Spinal cord (tissue), 10 donors: Measurements from ENCODE around the gene ZCCHC14. TPM values are rescaled to one million over a fixed set of nuclear protein-coding genes. Genes with fewer than 3 reads are reported as not detected.

Source experiments
- DNase-seq, 6 donors: peaks; one replicate each; pipeline versions ENCODE4 v3.0.0 to v3.0.0-alpha.2; 2013 to 2015; ENCODE audit warnings: low spot score in 6 of 6, low read depth in 4 of 6
- H3K27ac ChIP-seq: one replicate; pipeline ENCODE4 v1.5.1; 2013; ENCODE audit warnings: low read depth, low read length, control low read depth
- H3K27me3 ChIP-seq: one replicate; pipeline ENCODE4 v1.6.1; 2013; ENCODE audit warnings: low read length; ENCODE audit not compliant: control insufficient read depth, insufficient read depth
- H3K36me3 ChIP-seq: one replicate; pipeline ENCODE4 v1.6.1; 2013; ENCODE audit warnings: low read length; ENCODE audit not compliant: control insufficient read depth, insufficient read depth
- H3K4me1 ChIP-seq: one replicate; pipeline ENCODE4 v1.6.1; 2013; ENCODE audit warnings: low read length; ENCODE audit not compliant: control insufficient read depth, insufficient read depth
- H3K4me3 ChIP-seq: one replicate; pipeline ENCODE4 v1.5.1; 2013; ENCODE audit warnings: low read depth, low read length, control low read depth
- H3K9me3 ChIP-seq: one replicate; pipeline ENCODE4 v1.6.1; 2013; ENCODE audit warnings: low read length; ENCODE audit not compliant: control insufficient read depth, insufficient read depth
- WGBS: methylation state at CpG from one replicate; pipeline ENCODE4 v1.1.5; 2013; ENCODE audit warnings: missing lambda C conversion rate; ENCODE audit not compliant: insufficient coverage; 5-methylcytosine and 5-hydroxymethylcytosine counted together
- polyA plus RNA-seq, 2 donors: library from polyadenylated mRNA; unstranded; fragments of 120-200 nt; gene quantifications; one replicate each; pipeline ENCODE4 v1.2.1, GENCODE V29; 2013; ENCODE audit not compliant: insufficient read length in 2 of 2
- total RNA-seq, 2 donors: library from RNA; depleted of rRNA in 1 of 2; stranded (reverse); fragments of 120-200 nt in 1 of 2; fragments of >200 nt in 1 of 2; gene quantifications; one replicate each; pipeline versions ENCODE4 v1.2.3 to v1.2.4, GENCODE V29; 2013 to 2014
- donor health status: healthy.

The ZCCHC14 gene
- total and polyA plus RNA-seq, 4 donors = 16.8 to 43.5 (median 27.2) TPM

DNA sequence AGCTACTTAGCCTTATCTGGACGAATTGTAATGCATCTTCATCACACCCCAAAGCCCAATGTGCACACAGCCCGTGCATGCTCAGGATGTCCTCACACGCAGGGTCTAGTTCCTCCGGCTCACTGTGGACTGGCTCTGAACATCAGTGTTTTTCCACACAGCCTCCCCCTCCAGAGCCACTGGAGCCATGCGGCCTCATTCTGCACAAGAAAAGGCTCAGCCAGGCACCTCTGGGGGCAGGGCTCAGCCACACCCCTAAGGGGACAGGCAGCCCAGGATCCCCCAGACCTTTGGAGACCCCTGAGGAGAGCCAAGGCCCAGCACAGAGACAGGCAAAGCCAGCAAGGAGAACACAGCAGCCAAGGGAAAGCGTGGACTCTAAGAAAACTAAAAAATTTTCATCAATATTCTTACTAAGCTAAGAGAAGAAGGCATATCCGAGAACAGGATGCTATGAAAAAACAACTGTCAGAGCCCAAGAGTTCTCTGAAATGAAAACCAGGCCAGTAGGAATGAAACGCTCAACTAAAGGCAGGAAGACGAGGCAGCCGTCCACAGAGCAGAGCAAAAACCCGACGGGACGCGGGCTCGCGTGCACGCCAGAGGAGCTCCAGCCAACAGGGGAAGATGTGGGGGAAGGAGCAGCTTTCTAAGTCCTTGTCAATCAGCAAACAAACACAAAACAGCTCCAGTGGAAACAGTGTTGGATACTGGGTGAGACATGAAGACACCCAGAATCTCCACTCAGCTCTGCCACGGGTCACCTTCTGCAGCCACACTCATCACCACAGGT is 66.2 kb downstream of the ZCCHC14 start:
- H3K4me1 ChIP-seq = peaks cover 6% of the 10 kb centered on the region
- no peak overlapping the region for H3K27ac ChIP-seq
- 81% methylated on average over 10 of the region's 18 CpGs for WGBS
- H3K36me3 ChIP-seq = peaks cover 56% of the 10 kb centered on the region
- no peak overlapping the region for H3K4me3 ChIP-seq
- no peaks in the 10 kb centered on the region for H3K27me3 ChIP-seq
- DNase-seq = no peak
- H3K9me3 ChIP-seq = no peaks in the 10 kb centered on the region

- peaks cover 57% of the 10 kb centered on the region for H3K36me3 ChIP-seq
- 85% methylated on average over 12 of the region's 12 CpGs for WGBS
- H3K9me3 ChIP-seq = no peaks in the 10 kb centered on the region
- no peak overlapping the region for H3K27ac ChIP-seq
- no peak overlapping the region for H3K4me3 ChIP-seq
- no peak for DNase-seq
- no peaks in the 10 kb centered on the region for H3K27me3 ChIP-seq
- peaks cover 6% of the 10 kb centered on the region for H3K4me1 ChIP-seq
Measured at GRCh38 chr16:87425941-87426340, 66.9 kb downstream of the ZCCHC14 start.

GRCh38 chr16:87424266-87424665 is 68.6 kb downstream of the ZCCHC14 start:
- Histone ChIP-seq H3K4me1 (peaks cover 6% of the 10 kb centered on the region), H3K4me3 (no peak overlapping the region), H3K36me3 (peaks cover 67% of the 10 kb centered on the region), H3K9me3 (no peaks in the 10 kb centered on the region), H3K27me3 (no peaks in the 10 kb centered on the region), H3K27ac (no peak overlapping the region)
- 81% methylated on average over 7 of the region's 12 CpGs for WGBS
- DNase-seq = no peak

DNA sequence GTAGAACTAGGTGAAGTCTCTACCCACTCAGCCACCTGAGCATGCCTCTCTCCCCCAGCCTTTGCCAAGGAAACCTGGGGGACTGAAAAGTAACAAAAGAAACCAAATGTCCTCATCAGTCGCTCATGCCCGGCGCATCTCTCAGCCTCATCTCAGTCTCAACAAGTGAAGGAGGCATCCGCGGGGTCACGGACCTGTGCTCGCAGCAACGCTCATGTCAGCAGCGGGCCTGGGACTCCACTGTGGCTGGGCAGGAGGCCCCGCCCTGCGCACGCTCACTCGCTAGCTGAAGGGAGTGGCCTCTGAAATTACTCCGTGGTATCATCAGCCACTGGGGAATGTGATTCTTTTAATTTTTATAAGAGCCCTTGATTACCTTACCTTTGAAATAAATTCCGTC is 69.4 kb downstream of the ZCCHC14 start:
- peaks cover 75% of the 10 kb centered on the region for H3K36me3 ChIP-seq
- 92% methylated on average over 9 of the region's 15 CpGs for WGBS
- H3K9me3 ChIP-seq = no peaks in the 10 kb centered on the region
- H3K4me3 ChIP-seq = no peak overlapping the region
- no peaks in the 10 kb centered on the region for H3K27me3 ChIP-seq
- DNase-seq = no peak
- H3K4me1 ChIP-seq = peaks cover 6% of the 10 kb centered on the region
- no peak overlapping the region for H3K27ac ChIP-seq

GRCh38 chr16:87422106-87422505 is 70.7 kb downstream of the ZCCHC14 start:
- H3K36me3 ChIP-seq = peaks cover 84% of the 10 kb centered on the region
- H3K27me3 ChIP-seq = no peaks in the 10 kb centered on the region
- no peaks in the 10 kb centered on the region for H3K9me3 ChIP-seq
- 93% methylated on average over 10 of the region's 11 CpGs for WGBS
- no peak for DNase-seq
- H3K4me1 ChIP-seq = peaks cover 4% of the 10 kb centered on the region
- no peak overlapping the region for H3K27ac ChIP-seq
- H3K4me3 ChIP-seq = no peak overlapping the region

DNA sequence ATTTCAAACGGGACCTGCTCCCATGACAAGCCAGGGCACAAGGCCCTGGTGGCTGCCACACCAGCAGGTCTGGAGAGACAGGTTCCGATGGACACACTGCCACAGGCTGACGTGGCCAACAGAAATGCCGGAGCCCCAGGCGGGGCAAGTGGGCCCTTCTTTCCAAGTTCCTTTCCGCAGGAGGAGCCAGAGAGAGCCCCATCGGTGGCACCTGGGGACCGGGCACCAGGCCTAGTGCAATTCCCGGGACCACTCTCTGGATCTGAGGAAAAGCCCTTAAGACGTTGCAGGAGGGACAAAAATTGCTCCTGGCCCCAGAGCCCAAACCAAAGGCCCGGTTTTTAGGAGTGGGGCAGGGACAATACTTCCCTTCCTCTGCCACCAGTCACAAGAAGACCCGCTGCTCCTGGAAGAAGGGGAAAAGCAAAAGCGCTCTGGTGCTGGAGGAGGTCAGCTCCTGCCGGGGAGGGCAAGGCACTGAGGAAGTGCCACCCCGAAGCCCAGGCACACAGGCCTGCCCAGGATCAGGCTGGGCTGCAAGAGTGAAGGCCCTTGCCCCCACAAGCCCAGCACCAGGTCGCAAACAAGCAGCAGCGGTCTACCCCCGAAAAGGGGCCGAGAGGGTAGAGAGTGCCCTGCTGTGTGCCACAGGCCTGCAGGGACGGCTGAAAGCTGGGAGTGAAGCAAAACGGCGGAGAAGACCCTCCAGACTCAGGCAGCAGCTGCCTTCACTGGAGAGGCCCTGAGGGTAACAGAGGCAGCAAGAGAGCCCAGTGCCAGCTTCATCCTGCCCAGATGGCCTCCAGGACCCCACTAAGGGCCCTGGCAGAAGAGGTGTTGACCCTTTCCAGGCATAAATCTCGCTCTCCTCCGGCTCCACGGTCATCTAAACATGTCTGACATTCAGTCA is 71.6 kb downstream of the ZCCHC14 start:
- WGBS = 92% methylated on average over 20 of the region's 25 CpGs
- Histone ChIP-seq H3K4me1 (no peaks in the 10 kb centered on the region), H3K36me3 (peaks cover 82% of the 10 kb centered on the region), H3K9me3 (no peaks in the 10 kb centered on the region), H3K4me3 (no peak overlapping the region), H3K27me3 (no peaks in the 10 kb centered on the region), H3K27ac (no peak overlapping the region)
- DNase-seq = no peak

DNA sequence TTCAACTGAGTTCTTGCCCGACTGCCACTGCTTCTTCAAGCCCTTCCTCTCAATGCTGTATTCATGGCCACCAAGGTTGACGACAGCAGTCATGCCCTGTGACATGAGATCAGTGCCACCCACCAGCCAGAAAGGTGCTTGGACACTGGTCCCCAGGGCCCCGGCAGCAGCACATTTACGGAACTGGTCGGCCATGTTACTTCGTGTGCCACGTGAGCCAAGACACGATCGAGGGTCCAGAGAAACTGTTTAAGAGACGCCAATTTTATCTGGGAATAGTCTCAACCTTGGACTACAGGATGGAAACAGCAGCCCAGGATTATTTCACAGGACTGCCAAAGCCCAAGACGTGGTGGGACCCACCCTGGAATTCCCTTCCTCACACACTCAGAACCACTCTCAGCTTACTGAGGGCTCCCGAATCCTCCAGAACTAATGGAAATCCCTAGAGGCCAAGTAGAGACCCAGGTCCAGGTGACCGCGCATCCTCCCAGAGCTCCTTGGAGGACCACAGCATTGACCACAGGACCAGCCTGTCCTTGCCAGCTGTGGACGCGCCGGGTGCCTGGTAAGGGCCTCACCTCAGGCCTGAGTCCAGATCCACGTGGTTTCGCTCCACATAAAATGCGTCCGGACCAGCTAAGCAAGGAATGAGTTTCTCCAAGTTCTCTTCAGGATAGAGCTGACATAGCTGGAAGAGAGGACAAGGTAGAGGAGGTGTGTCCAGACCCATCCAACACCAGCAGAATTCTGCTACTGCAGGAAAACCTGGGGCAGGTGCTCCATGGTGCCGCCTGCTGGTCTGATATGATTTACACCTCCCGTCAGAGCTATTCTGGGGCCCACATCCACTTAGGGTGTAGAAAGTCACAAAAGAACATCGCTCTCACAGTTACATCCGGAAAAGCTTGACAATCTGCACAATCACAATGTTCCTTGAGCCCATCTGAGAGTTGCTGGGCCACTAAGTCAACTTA is 72.5 kb downstream of the ZCCHC14 start:
- H3K36me3 ChIP-seq = peaks cover 86% of the 10 kb centered on the region
- DNase-seq = no peak
- H3K4me3 ChIP-seq = no peak overlapping the region
- no peaks in the 10 kb centered on the region for H3K4me1 ChIP-seq
- WGBS = 96% methylated on average over 24 of the region's 25 CpGs
- no peak overlapping the region for H3K27ac ChIP-seq
- H3K9me3 ChIP-seq = no peaks in the 10 kb centered on the region
- no peaks in the 10 kb centered on the region for H3K27me3 ChIP-seq

GRCh38 chr16:87418644-87419043 is 74.2 kb downstream of the ZCCHC14 start:
- DNase-seq = no peak
- H3K27ac ChIP-seq = no peak overlapping the region
- H3K9me3 ChIP-seq = no peaks in the 10 kb centered on the region
- no CpG with 5 or more reads among the region's 6 CpGs for WGBS
- H3K4me1 ChIP-seq = no peaks in the 10 kb centered on the region
- peaks cover 87% of the 10 kb centered on the region for H3K36me3 ChIP-seq
- no peaks in the 10 kb centered on the region for H3K27me3 ChIP-seq
- no peak overlapping the region for H3K4me3 ChIP-seq

DNA sequence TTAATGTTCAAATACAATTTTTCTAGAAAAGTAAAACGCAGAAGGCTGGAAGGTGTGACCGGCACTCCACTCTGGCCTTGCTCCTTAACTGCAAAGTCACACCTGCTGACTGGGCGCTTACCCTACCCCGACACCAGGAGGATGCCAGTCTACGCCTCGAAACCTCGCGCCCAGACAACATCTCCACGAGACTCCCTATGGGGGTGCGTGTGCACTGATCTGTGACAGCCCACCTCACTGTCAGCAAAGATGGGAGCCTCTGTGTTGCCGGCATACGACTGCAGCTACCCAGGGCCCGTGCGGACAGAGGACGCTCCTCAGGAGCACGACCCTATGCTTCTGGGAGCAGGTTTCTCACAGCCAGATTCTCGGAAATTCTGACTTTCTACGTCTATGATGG is 74.6 kb downstream of the ZCCHC14 start:
- DNase-seq = no peak
- no peak overlapping the region for H3K4me3 ChIP-seq
- peaks cover 88% of the 10 kb centered on the region for H3K36me3 ChIP-seq
- H3K27me3 ChIP-seq = no peaks in the 10 kb centered on the region
- H3K9me3 ChIP-seq = no peaks in the 10 kb centered on the region
- no peaks in the 10 kb centered on the region for H3K4me1 ChIP-seq
- WGBS = 95% methylated on average over 18 of the region's 18 CpGs
- H3K27ac ChIP-seq = no peak overlapping the region
